ENCODE data around the gene GFOD1.
"Not testable (repeated sequence)": the region's sequence is repeated elsewhere in the genome, so short reads cannot be mapped to it uniquely, and the experiment has no call there.

Gene GFOD1

DNA sequence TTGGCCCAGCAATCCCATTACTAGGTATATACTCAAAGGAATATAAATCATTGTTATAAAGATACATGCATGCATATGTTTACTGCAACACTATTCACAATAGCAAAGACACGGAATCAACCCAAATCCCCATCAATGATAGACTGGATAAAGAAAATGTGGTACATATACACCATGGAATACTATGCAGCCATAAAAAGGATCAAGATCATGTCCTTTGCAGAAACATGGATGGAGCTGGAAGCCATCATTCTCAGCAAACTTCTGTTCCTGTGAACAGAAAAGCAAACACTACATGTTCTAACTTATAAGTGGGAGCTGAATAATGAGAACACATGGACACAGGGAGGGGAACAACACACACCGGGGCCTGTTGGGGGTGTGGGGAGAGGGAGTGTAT is 27.1 kb downstream of the GFOD1 start:
- not testable (repeated sequence) for H3K14ac ChIP-seq (ENCODE audit: low read length); H2AK5ac ChIP-seq (ENCODE audit: low read depth, low read length); H3K36me3 ChIP-seq (replicated peaks in 1 of 2; ENCODE audit: control insufficient read depth in 2 of 2, insufficient read depth in 2 of 2, low read length in 2 of 2); H2BK5ac ChIP-seq (ENCODE audit: low read length); H2BK15ac ChIP-seq (ENCODE audit: low read length); H3K4me3 ChIP-seq (ENCODE audit: low read length in 2 of 2); H3K9ac ChIP-seq (ENCODE audit: low read depth, low read length, poor library complexity); H3K4ac ChIP-seq (ENCODE audit: low read length); H2BK12ac ChIP-seq (ENCODE audit: low read length); H3K18ac ChIP-seq (ENCODE audit: low read length); DNase-seq (ENCODE audit: low spot score); H4K91ac ChIP-seq (ENCODE audit: low read depth, low read length, poor library complexity); H2AFZ ChIP-seq (ENCODE audit: low read length); H3K23ac ChIP-seq (ENCODE audit: low read depth, low read length, poor library complexity); H3K9me3 ChIP-seq (replicated peaks in 1 of 2; ENCODE audit: control insufficient read depth in 2 of 2, insufficient read depth in 1 of 2, low read depth in 1 of 2, low read length in 2 of 2); H4K8ac ChIP-seq (ENCODE audit: low read depth, low read length); H3K27me3 ChIP-seq (ENCODE audit: control insufficient read depth in 3 of 3, insufficient read depth in 3 of 3, low read depth in 1 of 3, low read length in 3 of 3); H2BK120ac ChIP-seq (ENCODE audit: low read depth, low read length); H3K4me2 ChIP-seq (ENCODE audit: insufficient read depth, low read length, poor library complexity, severe bottlenecking); H3K27ac ChIP-seq (replicated peaks; ENCODE audit: low read length); H3K79me1 ChIP-seq (ENCODE audit: low read depth, low read length)
- peaks cover 7 to 11% of the 10 kb centered on the region in 2 donors for H3K4me1 ChIP-seq (ENCODE audit: control insufficient read depth in 2 of 2, insufficient read depth in 1 of 2, low read depth in 1 of 2, low read length in 2 of 2)
- WGBS, 2 donors (ENCODE audit: extremely low coverage in 2 of 2, insufficient read length in 2 of 2, insufficient replicate concordance in 1 of 2): no CpG with 5 or more reads among the region's 2 CpGs

DNA sequence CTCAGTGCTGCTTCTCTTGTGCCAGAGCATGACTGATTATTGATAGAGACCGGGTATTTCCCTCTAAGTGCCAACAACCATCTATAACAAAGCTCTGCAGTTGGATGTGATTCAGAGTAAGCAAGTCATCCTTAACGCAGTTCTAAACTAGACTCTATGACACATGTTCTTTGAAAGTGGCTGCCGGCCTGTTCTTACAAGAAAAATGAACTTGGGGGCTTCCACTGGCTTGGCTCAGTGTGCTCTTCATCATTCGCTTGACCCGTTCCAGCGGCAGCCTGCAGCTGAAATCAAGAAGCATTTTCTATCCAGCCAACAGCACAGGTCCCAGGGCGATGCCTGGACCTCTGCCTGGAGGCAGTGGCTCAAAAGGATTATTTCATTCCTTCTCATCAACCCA is 29.8 kb downstream of the GFOD1 start:
- Histone ChIP-seq H2AK5ac (ENCODE audit: low read depth, low read length) (no peak overlapping the region), H3K14ac (ENCODE audit: low read length) (no peak overlapping the region), H2BK5ac (ENCODE audit: low read length) (no peak overlapping the region), H3K36me3 (replicated peaks in 1 of 2; ENCODE audit: control insufficient read depth in 2 of 2, insufficient read depth in 2 of 2, low read length in 2 of 2) (no peaks in the 10 kb centered on the region), H3K4me1 (ENCODE audit: control insufficient read depth in 2 of 2, insufficient read depth in 1 of 2, low read depth in 1 of 2, low read length in 2 of 2) (peaks cover 4 to 8% of the 10 kb centered on the region in 2 donors), H3K27ac (replicated peaks; ENCODE audit: low read length) (no peak overlapping the region), H2BK15ac (ENCODE audit: low read length) (no peak overlapping the region), H3K4ac (ENCODE audit: low read length) (no peak overlapping the region), H3K9me3 (replicated peaks in 1 of 2; ENCODE audit: control insufficient read depth in 2 of 2, insufficient read depth in 1 of 2, low read depth in 1 of 2, low read length in 2 of 2) (no peaks in the 10 kb centered on the region), H3K23ac (ENCODE audit: low read depth, low read length, poor library complexity) (no peak overlapping the region), H2AFZ (ENCODE audit: low read length) (no peak overlapping the region), H3K79me1 (ENCODE audit: low read depth, low read length) (no peaks in the 10 kb centered on the region), H2BK120ac (ENCODE audit: low read depth, low read length) (no peak overlapping the region), H3K4me3 (ENCODE audit: low read length in 2 of 2) (no peak overlapping the region), H3K4me2 (ENCODE audit: insufficient read depth, low read length, poor library complexity, severe bottlenecking) (no peak overlapping the region), H4K91ac (ENCODE audit: low read depth, low read length, poor library complexity) (no peak overlapping the region), H4K8ac (ENCODE audit: low read depth, low read length) (no peak overlapping the region), H2BK12ac (ENCODE audit: low read length) (no peak overlapping the region), H3K9ac (ENCODE audit: low read depth, low read length, poor library complexity) (no peak overlapping the region), H3K27me3 (ENCODE audit: control insufficient read depth in 3 of 3, insufficient read depth in 3 of 3, low read depth in 1 of 3, low read length in 3 of 3) (no peaks in the 10 kb centered on the region), H3K18ac (ENCODE audit: low read length) (no peak overlapping the region)
- no peak for DNase-seq (ENCODE audit: low spot score)
- WGBS, 2 donors (ENCODE audit: extremely low coverage in 2 of 2, insufficient read length in 2 of 2, insufficient replicate concordance in 1 of 2): no CpG with 5 or more reads among the region's 7 CpGs

DNA sequence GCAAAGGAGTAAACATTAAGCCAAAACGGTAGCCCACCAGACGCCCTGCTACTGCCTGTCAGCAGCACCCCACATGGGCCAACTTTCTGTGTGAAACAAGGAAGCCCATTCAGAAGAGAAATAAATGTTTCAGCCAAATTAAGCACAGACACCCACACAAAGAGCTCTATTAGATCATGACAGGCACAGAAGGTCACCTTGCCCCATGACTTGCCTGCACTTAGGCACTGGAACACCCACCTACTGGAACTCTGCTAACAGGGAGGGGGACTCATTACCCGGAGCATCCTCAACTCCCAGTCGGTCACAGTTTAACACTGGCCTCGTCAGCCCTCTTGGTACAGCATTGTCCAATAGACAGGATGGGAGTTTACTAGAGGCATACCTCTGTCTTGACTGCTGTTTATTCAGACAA is 31.8 kb downstream of the GFOD1 start:
- no peak overlapping the region for H3K4ac ChIP-seq (ENCODE audit: low read length)
- no peak overlapping the region for H3K27ac ChIP-seq (replicated peaks; ENCODE audit: low read length)
- no peak overlapping the region for H2BK120ac ChIP-seq (ENCODE audit: low read depth, low read length)
- no peak overlapping the region for H3K14ac ChIP-seq (ENCODE audit: low read length)
- H3K18ac ChIP-seq (ENCODE audit: low read length): peak overlapping the region; percentile 35
- no peak overlapping the region for H2AK5ac ChIP-seq (ENCODE audit: low read depth, low read length)
- no peaks in the 10 kb centered on the region for H3K79me1 ChIP-seq (ENCODE audit: low read depth, low read length)
- no peak overlapping the region for H4K8ac ChIP-seq (ENCODE audit: low read depth, low read length)
- H3K9ac ChIP-seq (ENCODE audit: low read depth, low read length, poor library complexity): no peak overlapping the region
- H3K27me3 ChIP-seq (ENCODE audit: control insufficient read depth in 3 of 3, insufficient read depth in 3 of 3, low read depth in 1 of 3, low read length in 3 of 3): no peaks in the 10 kb centered on the region
- no peak overlapping the region for H3K23ac ChIP-seq (ENCODE audit: low read depth, low read length, poor library complexity)
- H2AFZ ChIP-seq (ENCODE audit: low read length): no peak overlapping the region
- no peak overlapping the region for H2BK15ac ChIP-seq (ENCODE audit: low read length)
- H3K4me1 ChIP-seq (ENCODE audit: control insufficient read depth in 2 of 2, insufficient read depth in 1 of 2, low read depth in 1 of 2, low read length in 2 of 2): peaks cover 0 to 5% of the 10 kb centered on the region in 2 donors
- no peaks in the 10 kb centered on the region for H3K36me3 ChIP-seq (replicated peaks in 1 of 2; ENCODE audit: control insufficient read depth in 2 of 2, insufficient read depth in 2 of 2, low read length in 2 of 2)
- H3K9me3 ChIP-seq (replicated peaks in 1 of 2; ENCODE audit: control insufficient read depth in 2 of 2, insufficient read depth in 1 of 2, low read depth in 1 of 2, low read length in 2 of 2): no peaks in the 10 kb centered on the region
- no CpG with 5 or more reads among the region's 5 CpGs for WGBS, 2 donors (ENCODE audit: extremely low coverage in 2 of 2, insufficient read length in 2 of 2, insufficient replicate concordance in 1 of 2)
- H2BK5ac ChIP-seq (ENCODE audit: low read length): no peak overlapping the region
- no peak for DNase-seq (ENCODE audit: low spot score)
- H3K4me2 ChIP-seq (ENCODE audit: insufficient read depth, low read length, poor library complexity, severe bottlenecking): no peak overlapping the region
- no peak overlapping the region for H2BK12ac ChIP-seq (ENCODE audit: low read length)
- no peak overlapping the region for H3K4me3 ChIP-seq (ENCODE audit: low read length in 2 of 2)
- H4K91ac ChIP-seq (ENCODE audit: low read depth, low read length, poor library complexity): no peak overlapping the region

DNA sequence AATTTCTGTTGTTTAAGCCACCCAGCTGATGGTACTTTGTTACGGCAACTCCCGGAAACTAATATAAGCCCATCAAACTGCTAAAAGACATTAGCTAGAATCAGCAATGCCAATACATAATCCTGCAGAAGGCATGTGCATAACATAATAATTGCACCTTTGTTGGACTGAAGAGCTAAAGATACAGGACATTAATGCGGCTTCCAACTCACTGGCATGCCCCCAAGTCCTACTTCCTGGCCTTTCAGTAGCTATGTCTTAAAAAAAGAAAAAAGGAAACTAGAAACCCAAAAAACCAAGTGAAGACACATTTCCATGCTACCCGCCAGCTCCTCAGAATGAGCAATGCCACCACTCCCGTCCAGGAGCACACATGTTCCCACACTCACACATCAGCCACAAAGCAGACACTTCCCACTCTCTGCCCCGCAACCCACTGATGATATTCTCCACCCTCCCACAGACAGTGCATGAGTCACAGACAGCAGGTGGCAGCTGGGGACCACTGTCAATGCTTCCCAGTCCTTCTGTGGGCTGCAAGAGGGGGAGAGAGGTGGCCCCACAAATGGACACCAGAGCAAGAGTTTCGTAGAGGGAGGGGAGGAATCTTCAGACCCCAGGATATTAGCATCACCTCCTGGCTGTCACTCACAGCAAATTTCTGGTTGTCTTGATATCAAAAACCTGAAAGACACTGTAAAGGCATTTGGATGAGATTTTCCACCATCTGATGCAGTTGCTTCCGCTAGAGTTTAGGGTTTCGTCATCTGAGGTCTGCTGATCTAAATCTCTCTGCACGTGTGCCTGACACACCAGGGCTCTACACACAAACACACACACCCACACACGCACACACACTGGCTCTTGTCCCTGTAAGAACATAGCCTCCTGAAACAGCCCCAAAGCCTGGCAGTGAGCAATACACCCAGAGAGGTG is 32.8 kb downstream of the GFOD1 start:
- no peaks in the 10 kb centered on the region for H3K27me3 ChIP-seq (ENCODE audit: control insufficient read depth in 3 of 3, insufficient read depth in 3 of 3, low read depth in 1 of 3, low read length in 3 of 3)
- H3K4me3 ChIP-seq (ENCODE audit: low read length in 2 of 2): no peak overlapping the region
- H3K27ac ChIP-seq (replicated peaks; ENCODE audit: low read length): no peak overlapping the region
- no CpG with 5 or more reads among the region's 11 CpGs for WGBS, 2 donors (ENCODE audit: extremely low coverage in 2 of 2, insufficient read length in 2 of 2, insufficient replicate concordance in 1 of 2)
- no peaks in the 10 kb centered on the region for H3K36me3 ChIP-seq (replicated peaks in 1 of 2; ENCODE audit: control insufficient read depth in 2 of 2, insufficient read depth in 2 of 2, low read length in 2 of 2)
- H2AK5ac ChIP-seq (ENCODE audit: low read depth, low read length): peak overlapping the region; percentile 37
- H3K14ac ChIP-seq (ENCODE audit: low read length): no peak overlapping the region
- H2BK5ac ChIP-seq (ENCODE audit: low read length): no peak overlapping the region
- H3K4ac ChIP-seq (ENCODE audit: low read length): no peak overlapping the region
- peak overlapping the region; percentile 15 for H3K18ac ChIP-seq (ENCODE audit: low read length)
- H2BK120ac ChIP-seq (ENCODE audit: low read depth, low read length): no peak overlapping the region
- peaks cover 0 to 5% of the 10 kb centered on the region in 2 donors for H3K4me1 ChIP-seq (ENCODE audit: control insufficient read depth in 2 of 2, insufficient read depth in 1 of 2, low read depth in 1 of 2, low read length in 2 of 2)
- peak overlapping the region; percentile 19 for H3K23ac ChIP-seq (ENCODE audit: low read depth, low read length, poor library complexity)
- H2BK12ac ChIP-seq (ENCODE audit: low read length): no peak overlapping the region
- no peaks in the 10 kb centered on the region for H3K79me1 ChIP-seq (ENCODE audit: low read depth, low read length)
- no peak overlapping the region for H4K91ac ChIP-seq (ENCODE audit: low read depth, low read length, poor library complexity)
- no peak overlapping the region for H3K9ac ChIP-seq (ENCODE audit: low read depth, low read length, poor library complexity)
- no peak overlapping the region for H2AFZ ChIP-seq (ENCODE audit: low read length)
- H2BK15ac ChIP-seq (ENCODE audit: low read length): no peak overlapping the region
- H3K4me2 ChIP-seq (ENCODE audit: insufficient read depth, low read length, poor library complexity, severe bottlenecking): no peak overlapping the region
- no peak for DNase-seq (ENCODE audit: low spot score)
- H4K8ac ChIP-seq (ENCODE audit: low read depth, low read length): no peak overlapping the region
- H3K9me3 ChIP-seq (replicated peaks in 1 of 2; ENCODE audit: control insufficient read depth in 2 of 2, insufficient read depth in 1 of 2, low read depth in 1 of 2, low read length in 2 of 2): no peaks in the 10 kb centered on the region

Measured in neuronal stem cell (in vitro differentiated cells).